ENCODE data around the gene BBX. TPM values are rescaled to one million over a fixed set of nuclear protein-coding genes. Genes with fewer than 3 reads are reported as not detected.
"Not testable (repeated sequence)": the region's sequence is repeated elsewhere in the genome, so short reads cannot be mapped to it uniquely, and the experiment has no call there.

The BBX gene
- total RNA-seq, 4 donors from 2014 or later = 54.3 to 104 (median 88.1) TPM

- WGBS, 2 donors = 45 to 50% methylated on average over 3 of the region's 3 CpGs
Observed at GRCh38 chr3:107562969-107563529, 40.3 kb downstream of the BBX start.

GRCh38 chr3:107565244-107565643, 42.5 kb downstream of the BBX start:
- WGBS, 2 donors = 94 to 95% methylated on average over 7 of the region's 7 CpGs
- H3K4me3 ChIP-seq; H3K27ac ChIP-seq; DNase-seq (ENCODE audit: low spot score in 2 of 2); H3K27me3 ChIP-seq; H3K9me3 ChIP-seq; H3K36me3 ChIP-seq: not testable (repeated sequence)
- peaks cover 0 to 17% (median 0%) of the 10 kb centered on the region in 4 donors for H3K4me1 ChIP-seq

More at GRCh38 chr3:107562969-107563529, 40.3 kb downstream of the BBX start:
- Histone ChIP-seq H3K36me3 (no peaks in the 10 kb centered on the region), H3K4me3 (no peak overlapping the region), H3K4me1 (peaks cover 0 to 32% (median 1%) of the 10 kb centered on the region in 4 donors), H3K27me3 (no peaks in the 10 kb centered on the region), H3K27ac (peak overlapping the region in 1 of 4 donors; percentile 5), H3K9me3 (no peaks in the 10 kb centered on the region)
- TF ChIP-seq EP300 (IDR thresholded peaks at IDR 0.05) (no peak), POLR2A (IDR thresholded peaks at IDR 0.05) (no peak)
- TF ChIP-seq, protein P1, sequence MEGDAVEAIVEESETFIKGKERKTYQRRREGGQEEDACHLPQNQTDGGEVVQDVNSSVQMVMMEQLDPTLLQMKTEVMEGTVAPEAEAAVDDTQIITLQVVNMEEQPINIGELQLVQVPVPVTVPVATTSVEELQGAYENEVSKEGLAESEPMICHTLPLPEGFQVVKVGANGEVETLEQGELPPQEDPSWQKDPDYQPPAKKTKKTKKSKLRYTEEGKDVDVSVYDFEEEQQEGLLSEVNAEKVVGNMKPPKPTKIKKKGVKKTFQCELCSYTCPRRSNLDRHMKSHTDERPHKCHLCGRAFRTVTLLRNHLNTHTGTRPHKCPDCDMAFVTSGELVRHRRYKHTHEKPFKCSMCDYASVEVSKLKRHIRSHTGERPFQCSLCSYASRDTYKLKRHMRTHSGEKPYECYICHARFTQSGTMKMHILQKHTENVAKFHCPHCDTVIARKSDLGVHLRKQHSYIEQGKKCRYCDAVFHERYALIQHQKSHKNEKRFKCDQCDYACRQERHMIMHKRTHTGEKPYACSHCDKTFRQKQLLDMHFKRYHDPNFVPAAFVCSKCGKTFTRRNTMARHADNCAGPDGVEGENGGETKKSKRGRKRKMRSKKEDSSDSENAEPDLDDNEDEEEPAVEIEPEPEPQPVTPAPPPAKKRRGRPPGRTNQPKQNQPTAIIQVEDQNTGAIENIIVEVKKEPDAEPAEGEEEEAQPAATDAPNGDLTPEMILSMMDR (IDR thresholded peaks at IDR 0.05) = no peak
- no peak for DNase-seq (ENCODE audit: low spot score in 2 of 2)

GRCh38 chr3:107571089-107571488, 48.3 kb downstream of the BBX start:
- not testable (repeated sequence) for H3K4me3 ChIP-seq; H3K27ac ChIP-seq; H3K4me1 ChIP-seq; DNase-seq (ENCODE audit: low spot score in 2 of 2); H3K27me3 ChIP-seq; H3K9me3 ChIP-seq; H3K36me3 ChIP-seq
- WGBS, 2 donors = 90 to 94% methylated on average over 10 of the region's 10 CpGs

GRCh38 chr3:107571492-107571891, 48.7 kb downstream of the BBX start:
- H3K9me3 ChIP-seq, H3K4me3 ChIP-seq: not testable (repeated sequence)
- WGBS, 2 donors = 94% methylated on average over 9 of the region's 9 CpGs

GRCh38 chr3:107574650-107575049, 51.9 kb downstream of the BBX start:
- Histone ChIP-seq H3K27me3 (no peaks in the 10 kb centered on the region), H3K4me1 (no peaks in the 10 kb centered on the region), H3K4me3 (no peak overlapping the region), H3K36me3 (no peaks in the 10 kb centered on the region), H3K9me3 (no peaks in the 10 kb centered on the region), H3K27ac (no peak overlapping the region)
- TF ChIP-seq, protein P1 (IDR thresholded peaks at IDR 0.05) = peak; percentile 33 to 57 (median 38)
- no peak for TF ChIP-seq POLR2A (IDR thresholded peaks at IDR 0.05)
- no peak for DNase-seq (ENCODE audit: low spot score in 2 of 2)

More at GRCh38 chr3:107571492-107571891, 48.7 kb downstream of the BBX start:
- H3K4me1 ChIP-seq; H3K27me3 ChIP-seq; H3K27ac ChIP-seq; DNase-seq (ENCODE audit: low spot score in 2 of 2); H3K36me3 ChIP-seq: not testable (repeated sequence)

- WGBS, 2 donors = 76% methylated on average over 2 of the region's 2 CpGs
- Histone ChIP-seq H3K27me3 (no peaks in the 10 kb centered on the region), H3K27ac (no peak overlapping the region), H3K4me3 (no peak overlapping the region), H3K9me3 (no peaks in the 10 kb centered on the region), H3K4me1 (no peaks in the 10 kb centered on the region), H3K36me3 (no peaks in the 10 kb centered on the region)
- DNase-seq (ENCODE audit: low spot score in 2 of 2) = no peak
- TF ChIP-seq POLR2A (IDR thresholded peaks at IDR 0.05) (no peak), EP300 (IDR thresholded peaks at IDR 0.05) (no peak)
- TF ChIP-seq, protein P1 (IDR thresholded peaks at IDR 0.05) = no peak
Observed at GRCh38 chr3:107578091-107578490, 55.3 kb downstream of the BBX start.

DNA sequence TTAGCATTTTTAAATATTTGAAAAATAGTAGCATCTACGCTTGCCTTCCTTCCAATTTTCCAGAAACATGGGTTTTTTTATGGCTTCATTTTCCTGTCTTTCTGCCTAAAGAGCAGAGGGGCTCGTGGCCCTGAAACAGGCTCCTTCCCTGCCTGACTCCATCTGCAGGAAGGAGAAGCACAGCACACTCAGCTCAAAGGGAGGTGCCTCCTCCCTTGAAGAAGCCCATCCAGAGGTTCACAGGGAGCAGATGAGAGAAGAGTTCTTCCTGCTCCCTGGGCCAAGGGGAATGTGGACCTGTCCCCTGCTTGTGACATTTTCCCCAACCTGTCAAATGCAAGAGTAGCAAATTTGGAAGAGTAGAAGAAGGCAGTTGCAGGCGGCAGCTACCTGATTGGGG, 55.8 kb downstream of the BBX start:
- H3K36me3 ChIP-seq = no peaks in the 10 kb centered on the region
- H3K27me3 ChIP-seq = no peaks in the 10 kb centered on the region
- no peak overlapping the region for H3K27ac ChIP-seq
- 85 to 86% methylated on average over 3 of the region's 3 CpGs for WGBS, 2 donors
- no peak overlapping the region for H3K4me3 ChIP-seq
- H3K9me3 ChIP-seq = no peaks in the 10 kb centered on the region
- TF ChIP-seq POLR2A (IDR thresholded peaks at IDR 0.05) (no peak), EP300 (IDR thresholded peaks at IDR 0.05) (no peak)
- TF ChIP-seq, protein P1 (IDR thresholded peaks at IDR 0.05) = no peak
- DNase-seq (ENCODE audit: low spot score in 2 of 2) = no peak
- H3K4me1 ChIP-seq = no peaks in the 10 kb centered on the region
